Measurements from ENCODE around the gene PIAS4. TPM values are rescaled to one million over a fixed set of nuclear protein-coding genes. Genes with fewer than 3 reads are reported as not detected.
A peak's percentile ranks its signal among the peaks of the same experiment; 100 is the strongest.

The PIAS4 gene
- total and polyA plus RNA-seq, 2 of the 13 experiments (the other 11 are each of a cell fraction or from before 2014, with no cell fraction given), result 9.0 to 20.1 TPM

- TF ChIP-seq ZNF770 (CRISPR knock-in tag; IDR thresholded peaks at IDR 0.05), result peak; percentile 54; the same call in 1 of the 2 replicates
- no peak for TF ChIP-seq PRDM15 (CRISPR knock-in tag; IDR thresholded peaks at IDR 0.05)
- TF ChIP-seq ZNF318 (CRISPR knock-in tag; IDR thresholded peaks at IDR 0.05), result no peak
- TF ChIP-seq MAX (IDR thresholded peaks at IDR 0.05), result peak; percentile 91
- no peak for TF ChIP-seq TERF1 (CRISPR knock-in tag; IDR thresholded peaks at IDR 0.05)
- peak; percentile 55; the same call in 1 of the 2 replicates for TF ChIP-seq CHCHD3 (CRISPR knock-in tag; IDR thresholded peaks at IDR 0.05)
- TF ChIP-seq KDM4B (CRISPR knock-in tag; IDR thresholded peaks at IDR 0.05), result peak; percentile 62; the same call in 1 of the 2 replicates
- TF ChIP-seq RXRA (CRISPR knock-in tag; IDR thresholded peaks at IDR 0.05), result peak; percentile 59; the same call in 1 of the 2 replicates
- TF ChIP-seq THAP11 (CRISPR knock-in tag; IDR thresholded peaks at IDR 0.05), result peak; percentile 85
- TF ChIP-seq ZBTB25 (CRISPR knock-in tag; IDR thresholded peaks at IDR 0.05), result peak; percentile 84; the same call in 1 of the 2 replicates
- peak; percentile 90 for TF ChIP-seq KDM2A (CRISPR knock-in tag; IDR thresholded peaks at IDR 0.05; ENCODE audit: borderline replicate concordance, low read depth)
Measured at GRCh38 chr19:3984908-3985642, 22.5 kb upstream of the PIAS4 start, which contains the start of gene EEF2 (continued).

Measured in HepG2 (cell line).